MCF 10A (cell line): Measurements from ENCODE around the gene ISM1. TPM values are rescaled to one million over a fixed set of nuclear protein-coding genes. Genes with fewer than 3 reads are reported as not detected.

Experiments
- BruUV-seq: library from RNA; stranded (reverse); fragments of 400-500 nt; replicated peaks from 2 replicates; lab custom pipeline; 2021; lab: Mats Ljungman, UMichigan
- CTCF ChIA-PET: fragments of 300-600 bp; sonication (Branson Sonifier 250); formaldehyde crosslinking; extraction: SDS; loops from one replicate; lab custom pipeline; 2021; ENCODE audit warnings: antibody characterized with exemption, inconsistent platforms; lab: Yijun Ruan, JAX
- POLR2A ChIA-PET: fragments of 300-600, 350-650 bp; sonication (Branson Sonifier 250); formaldehyde crosslinking; extraction: SDS; loops from one replicate; lab custom pipeline; 2020; ENCODE audit warnings: antibody characterized with exemption, inconsistent platforms; lab: Yijun Ruan, JAX
- DNase-seq: peaks from one replicate; pipeline ENCODE4 v3.0.0-alpha.2; 2018; ENCODE audit not compliant: unreplicated experiment
- H3K27ac Mint-ChIP-seq: one replicate; pipeline ENCODE4 v1.8.0; 2022; ENCODE audit warnings: mild to moderate bottlenecking, low read depth, mixed read lengths; ENCODE audit not compliant: unreplicated experiment
- H3K27me3 Mint-ChIP-seq: one replicate; pipeline ENCODE4 v1.8.0; 2022; ENCODE audit warnings: mixed read lengths; ENCODE audit not compliant: insufficient read depth, unreplicated experiment
- H3K36me3 Mint-ChIP-seq: one replicate; pipeline ENCODE4 v1.8.0; 2022; ENCODE audit warnings: mild to moderate bottlenecking, moderate library complexity, mixed read lengths; ENCODE audit not compliant: insufficient read depth, unreplicated experiment
- H3K4me1 Mint-ChIP-seq: one replicate; pipeline ENCODE4 v1.8.0; 2022; ENCODE audit warnings: mixed read lengths; ENCODE audit not compliant: insufficient read depth, unreplicated experiment
- H3K4me3 Mint-ChIP-seq: one replicate; pipeline ENCODE4 v1.8.0; 2022; ENCODE audit warnings: mild to moderate bottlenecking, moderate library complexity, mixed read lengths; ENCODE audit not compliant: unreplicated experiment
- H3K9me3 Mint-ChIP-seq: one replicate; pipeline ENCODE4 v1.8.0; 2022; ENCODE audit warnings: mixed read lengths; ENCODE audit not compliant: unreplicated experiment
- CTCF ChIP-seq: fragments of 200-600 bp; IDR thresholded peaks from one replicate; pipeline ENCODE4 v1.8.0; 2022; ENCODE audit warnings: antibody characterized with exemption, mild to moderate bottlenecking; ENCODE audit not compliant: unreplicated experiment
- intact Hi-C: fragments of 100-400 bp; cut with micrococcal nuclease; formaldehyde crosslinking; loops from 2 replicates; pipeline ENCODE4 v1.14.1; 2022
- total RNA-seq: library from RNA; stranded (reverse); gene quantifications from 2 replicates; pipeline ENCODE4 v1.2.3, GENCODE V29; 2022

ISM1 gene
- total RNA-seq, 1 experiment from 2014 or later: 1.0 TPM

- ChIA-PET CTCF (interaction anchor here (0.5 to 11.9 kb wide), 8 partner anchors 19 to 354 kb away, joined by 3 to 142 read pairs (median 5); partner anchors contain the start of gene ISM1), POLR2A (interaction anchor here (1.0 to 3.2 kb wide), 6 partner anchors 9 to 256 kb away, joined by 3 to 12 read pairs (median 4); partner anchors contain the start of gene ISM1)
- H3K27ac Mint-ChIP-seq: peak overlapping the region; percentile 75
- H3K27me3 Mint-ChIP-seq: no peaks in the 10 kb centered on the region
- H3K4me3 Mint-ChIP-seq: no peak overlapping the region
- H3K4me1 Mint-ChIP-seq: peaks cover 28% of the 10 kb centered on the region
- intact Hi-C loops: no loop called here
- no peak for DNase-seq
- H3K36me3 Mint-ChIP-seq: no peaks in the 10 kb centered on the region
- no peaks in the 10 kb centered on the region for H3K9me3 Mint-ChIP-seq
- BruUV-seq: no TSS peak
- no peak for TF ChIP-seq CTCF
Measured at GRCh38 chr20:13283869-13284829, 63.1 kb downstream of the ISM1 start.

GRCh38 chr20:13284830-13285229, 63.8 kb downstream of the ISM1 start:
- H3K4me3 Mint-ChIP-seq: no peak overlapping the region
- BruUV-seq: no TSS peak
- peaks cover 28% of the 10 kb centered on the region for H3K4me1 Mint-ChIP-seq
- intact Hi-C loops: no loop called here
- no peaks in the 10 kb centered on the region for H3K9me3 Mint-ChIP-seq
- ChIA-PET CTCF (interaction anchor here (0.7 to 11.9 kb wide), 7 partner anchors 18 to 353 kb away, joined by 3 to 142 read pairs (median 6); partner anchors contain the start of gene ISM1), POLR2A (interaction anchor here (1.0 to 3.2 kb wide), 5 partner anchors 10 to 257 kb away, joined by 3 to 12 read pairs (median 5); partner anchors contain the start of gene ISM1)
- TF ChIP-seq CTCF: no peak
- no peaks in the 10 kb centered on the region for H3K36me3 Mint-ChIP-seq
- no peaks in the 10 kb centered on the region for H3K27me3 Mint-ChIP-seq
- peak; percentile 62 for DNase-seq
- peak overlapping the region; percentile 75 for H3K27ac Mint-ChIP-seq

GRCh38 chr20:13285408-13285807, 64.3 kb downstream of the ISM1 start:
- intact Hi-C loops: no loop called here
- Mint-ChIP-seq H3K4me1 (peaks cover 28% of the 10 kb centered on the region), H3K27ac (peak overlapping the region; percentile 75), H3K27me3 (no peaks in the 10 kb centered on the region), H3K9me3 (no peaks in the 10 kb centered on the region), H3K4me3 (no peak overlapping the region), H3K36me3 (no peaks in the 10 kb centered on the region)
- no TSS peak for BruUV-seq
- POLR2A ChIA-PET: interaction anchor here (1.0 to 3.2 kb wide), 8 partner anchors 10 to 257 kb away, joined by 3 to 12 read pairs (median 5); partner anchors contain the start of gene ISM1
- no peak for DNase-seq
- TF ChIP-seq CTCF: no peak
- CTCF ChIA-PET: interaction anchor here (0.9 to 11.9 kb wide), 7 partner anchors 17 to 261 kb away, joined by 3 to 142 read pairs (median 6); no protein-coding TSS in a partner anchor

- no TSS peak for BruUV-seq
- no peak overlapping the region for H3K4me3 Mint-ChIP-seq
- H3K36me3 Mint-ChIP-seq: no peaks in the 10 kb centered on the region
- no peaks in the 10 kb centered on the region for H3K27me3 Mint-ChIP-seq
- peaks cover 28% of the 10 kb centered on the region for H3K4me1 Mint-ChIP-seq
- DNase-seq: no peak
- ChIA-PET CTCF (interaction anchor here (0.7 to 11.9 kb wide), 17 partner anchors 8 to 280 kb away, joined by 3 to 142 read pairs (median 3); partner anchors contain the start of gene ISM1), POLR2A (interaction anchor here (0.6 to 3.2 kb wide), 24 partner anchors 8 to 671 kb away, joined by 3 to 17 read pairs (median 4); partner anchors contain the start of genes ISM1 and TASP1)
- TF ChIP-seq CTCF: no peak
- intact Hi-C loops: no loop called here
- H3K27ac Mint-ChIP-seq: peak overlapping the region; percentile 98
- H3K9me3 Mint-ChIP-seq: no peaks in the 10 kb centered on the region
Measured at GRCh38 chr20:13286052-13286451, 65.0 kb downstream of the ISM1 start.
